NCI-H748 (cell line): ENCODE data around the gene MAP2K7.
A peak's percentile ranks its signal among the peaks of the same experiment; 100 is the strongest.

ENCODE experiments used
- DNase-seq: peaks from one replicate; lab custom pipeline; 2025; ENCODE audit not compliant: unreplicated experiment; lab: John Stamatoyannopoulos, UW

The MAP2K7 gene

DNA sequence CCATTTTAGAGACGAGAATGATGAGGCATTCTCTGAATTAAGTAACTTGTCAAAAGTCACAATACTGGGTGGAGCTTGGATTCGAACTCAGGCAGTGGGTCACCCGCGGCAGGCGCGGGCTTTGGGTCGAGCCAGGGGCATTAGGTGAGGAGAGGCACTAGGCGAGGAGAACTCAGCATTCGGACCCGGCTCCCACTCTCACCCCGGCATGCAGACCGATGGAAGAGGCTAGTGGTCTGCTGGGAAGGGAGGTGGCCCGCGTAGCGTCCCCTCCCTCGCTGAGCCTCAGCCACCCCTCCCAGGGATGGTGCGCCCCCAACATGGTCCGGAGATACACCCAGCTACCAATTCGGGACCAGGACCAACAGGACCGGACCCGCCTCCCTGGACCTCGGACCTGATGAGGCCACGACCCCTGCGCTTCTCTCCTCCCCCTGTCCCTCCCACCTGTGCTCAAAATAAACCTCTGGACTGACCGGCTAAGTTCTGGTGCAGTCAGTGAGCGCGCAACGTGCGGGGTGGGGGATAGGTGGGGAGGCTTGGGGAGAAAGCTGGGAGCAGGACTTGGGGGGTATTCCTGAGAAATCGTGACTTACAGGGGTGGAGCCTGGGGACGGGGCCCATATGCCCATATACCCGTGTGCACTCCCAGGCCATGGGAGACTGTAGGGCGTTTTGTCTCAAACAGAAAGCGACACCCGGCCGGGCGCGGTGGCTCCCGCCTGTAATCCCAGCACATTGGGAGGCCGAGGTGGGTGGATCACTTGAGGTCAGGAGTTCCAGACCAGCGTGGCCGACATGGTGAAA, 15.1 kb downstream of the MAP2K7 start:
- DNase-seq = no peak

DNA sequence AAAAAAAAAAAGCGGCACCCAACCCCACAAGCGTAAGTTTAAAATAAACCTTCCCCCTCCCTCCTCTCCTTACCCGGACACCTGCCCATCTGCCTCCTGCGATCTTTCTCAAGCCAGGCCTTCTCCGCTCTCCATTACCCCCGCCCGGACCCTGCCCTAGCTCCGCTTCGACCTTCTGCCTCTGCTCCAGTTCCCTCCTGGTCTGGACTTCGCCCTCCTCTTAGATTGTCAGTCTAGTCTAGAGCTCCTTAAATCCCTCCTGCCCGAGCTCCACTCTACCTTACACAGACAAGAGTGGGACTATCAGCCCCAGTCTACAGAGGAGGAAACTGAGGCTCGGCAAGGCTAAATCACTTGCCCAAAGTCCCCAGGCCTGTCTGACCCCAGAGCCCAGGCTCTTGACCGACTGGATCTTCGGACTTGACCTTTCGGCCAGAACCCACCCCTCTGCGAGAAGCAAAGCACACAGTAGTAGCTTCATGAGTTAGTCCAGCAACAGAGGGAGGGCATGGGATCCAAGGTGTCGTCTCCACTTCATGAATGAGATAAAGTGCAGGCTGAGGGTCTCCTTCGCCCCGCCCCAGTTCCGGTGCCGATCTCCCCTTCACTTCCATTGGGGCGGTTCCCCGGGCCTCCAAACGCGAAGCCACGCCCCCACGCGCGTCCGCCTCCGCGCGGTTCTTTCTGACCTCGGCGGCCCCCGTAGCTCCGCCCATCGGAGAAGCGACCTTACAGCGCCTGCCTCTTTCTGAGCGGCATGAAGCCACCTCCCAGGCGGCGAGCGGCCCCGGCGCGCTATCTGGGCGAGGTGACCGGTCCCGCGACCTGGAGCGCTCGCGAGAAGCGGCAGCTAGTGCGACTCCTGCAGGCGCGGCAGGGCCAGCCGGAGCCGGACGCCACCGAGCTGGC, 16.2 kb downstream of the MAP2K7 start, which contains the start of gene SNAPC2:
Gene SNAPC2 (plus strand): TSS at position 729 of the 909 bp plus-strand sequence. CDS start 29 bp downstream, at position 758.
- peak; percentile 90 for DNase-seq

DNA sequence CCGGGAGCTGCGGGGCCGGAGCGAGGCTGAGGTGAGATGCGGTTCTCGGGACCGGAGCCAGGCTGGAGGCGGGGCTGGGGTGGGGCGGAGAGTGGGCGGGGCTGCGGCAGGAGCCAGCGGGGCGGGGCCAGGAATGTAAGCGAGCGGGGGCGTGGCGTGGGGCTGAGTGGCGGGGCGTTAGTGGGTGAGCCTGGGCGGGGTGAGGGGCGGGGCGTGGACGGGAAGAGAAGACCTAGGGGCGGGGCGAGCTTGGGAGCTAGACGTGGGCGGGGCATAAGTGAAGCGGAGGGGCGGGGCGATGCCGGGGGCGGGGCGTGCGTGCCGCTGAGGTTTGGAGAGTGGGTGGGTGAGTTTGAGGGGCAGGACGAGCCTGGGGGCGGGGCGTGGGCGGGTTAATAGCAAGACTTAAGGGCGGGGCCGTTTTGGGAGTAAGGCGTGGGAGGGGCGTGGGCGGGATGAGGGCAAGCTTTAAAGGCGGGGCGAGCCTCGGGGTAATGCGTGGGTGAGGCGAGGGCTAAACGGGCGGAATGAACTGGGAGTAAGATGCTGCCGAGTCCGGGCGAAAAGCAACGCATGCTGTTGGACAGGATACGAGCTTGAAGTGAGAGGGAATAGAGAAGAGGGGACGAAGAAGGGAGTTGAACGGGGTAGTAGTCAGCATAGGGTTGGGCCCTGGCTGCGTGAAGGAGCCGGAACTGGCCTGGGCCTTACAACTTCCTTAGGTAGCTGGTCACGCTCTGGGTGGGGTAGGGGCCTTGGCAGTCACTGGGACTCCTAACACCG, 17.0 kb downstream of the MAP2K7 start:
- DNase-seq = peak; percentile 96

DNA sequence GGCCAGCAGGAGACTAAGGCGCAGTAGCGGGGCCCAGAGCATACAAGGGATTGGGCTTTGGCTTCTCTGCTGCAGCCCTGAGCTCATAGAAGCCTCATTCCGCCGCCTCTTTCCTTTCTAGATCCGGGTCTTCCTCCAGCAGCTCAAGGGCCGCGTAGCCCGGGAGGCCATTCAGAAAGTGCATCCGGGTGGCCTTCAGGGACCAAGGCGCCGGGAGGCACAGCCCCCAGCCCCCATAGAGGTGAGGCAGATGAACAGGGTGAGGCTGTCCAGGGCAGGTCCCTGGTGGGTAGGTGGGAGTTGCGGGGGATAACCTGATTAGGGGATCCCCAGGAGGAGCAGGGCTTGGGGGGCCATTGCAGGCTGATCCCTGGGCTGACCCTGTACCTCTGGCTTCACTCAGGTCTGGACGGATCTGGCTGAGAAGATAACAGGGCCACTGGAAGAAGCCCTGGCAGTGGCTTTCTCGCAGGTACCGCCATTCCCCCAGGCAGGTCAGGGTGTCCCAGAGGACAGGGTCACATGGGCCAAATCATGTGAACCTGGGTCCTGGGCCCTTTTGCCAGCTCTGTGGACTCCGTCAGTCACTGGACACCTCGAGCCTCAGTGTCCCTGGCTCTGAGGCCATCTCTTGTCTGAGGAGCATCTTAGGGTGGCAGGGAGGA, 17.8 kb downstream of the MAP2K7 start:
- DNase-seq = peak; percentile 35

DNA sequence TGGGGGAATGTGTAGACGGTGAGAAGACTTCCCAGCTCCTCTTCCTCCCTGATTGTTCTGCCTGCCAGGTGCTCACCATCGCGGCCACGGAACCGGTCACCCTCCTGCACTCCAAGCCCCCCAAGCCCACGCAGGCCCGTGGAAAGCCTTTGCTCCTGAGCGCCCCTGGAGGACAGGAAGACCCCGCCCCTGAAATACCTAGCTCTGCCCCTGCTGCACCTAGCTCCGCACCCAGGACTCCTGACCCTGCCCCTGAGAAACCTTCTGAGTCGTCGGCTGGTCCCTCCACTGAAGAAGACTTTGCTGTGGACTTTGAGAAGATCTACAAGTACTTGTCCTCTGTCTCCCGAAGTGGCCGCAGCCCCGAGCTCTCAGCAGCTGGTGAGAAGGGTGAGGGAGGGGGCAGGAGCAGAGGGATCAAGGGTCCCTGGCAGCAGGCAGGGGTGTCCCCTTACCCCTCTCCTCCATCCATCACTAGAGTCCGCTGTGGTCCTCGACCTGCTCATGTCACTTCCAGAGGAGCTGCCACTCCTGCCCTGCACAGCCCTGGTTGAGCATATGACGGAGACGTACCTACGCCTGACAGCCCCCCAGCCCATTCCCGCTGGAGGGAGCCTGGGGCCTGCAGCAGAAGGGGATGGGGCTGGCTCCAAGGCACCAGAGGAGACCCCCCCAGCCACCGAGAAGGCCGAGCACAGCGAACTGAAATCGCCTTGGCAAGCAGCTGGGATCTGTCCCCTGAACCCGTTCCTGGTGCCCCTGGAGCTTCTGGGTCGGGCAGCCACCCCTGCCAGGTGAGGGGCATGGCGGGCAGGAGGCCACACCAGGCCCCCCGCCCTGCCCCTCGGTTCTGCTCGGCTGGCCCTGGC, 18.5 kb downstream of the MAP2K7 start:
- DNase-seq = no peak

DNA sequence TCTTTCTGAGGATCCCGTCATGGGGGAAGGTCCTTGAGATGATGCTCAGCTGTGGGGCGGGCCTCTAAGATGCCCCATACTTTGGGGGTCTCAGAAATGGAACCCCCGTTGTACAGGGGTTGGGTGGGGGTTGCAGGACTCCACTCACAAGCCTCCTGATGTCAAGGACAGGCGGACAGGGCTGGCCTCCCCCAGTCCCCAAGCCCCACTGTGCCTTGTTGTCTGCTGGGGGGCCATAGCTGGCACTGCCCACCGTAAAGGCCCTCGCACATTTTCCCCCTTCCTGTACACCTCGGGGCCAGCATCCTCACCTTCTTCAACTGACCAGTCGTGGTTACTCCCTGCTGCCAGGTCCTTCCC, 19.1 kb downstream of the MAP2K7 start:
- no peak for DNase-seq

DNA sequence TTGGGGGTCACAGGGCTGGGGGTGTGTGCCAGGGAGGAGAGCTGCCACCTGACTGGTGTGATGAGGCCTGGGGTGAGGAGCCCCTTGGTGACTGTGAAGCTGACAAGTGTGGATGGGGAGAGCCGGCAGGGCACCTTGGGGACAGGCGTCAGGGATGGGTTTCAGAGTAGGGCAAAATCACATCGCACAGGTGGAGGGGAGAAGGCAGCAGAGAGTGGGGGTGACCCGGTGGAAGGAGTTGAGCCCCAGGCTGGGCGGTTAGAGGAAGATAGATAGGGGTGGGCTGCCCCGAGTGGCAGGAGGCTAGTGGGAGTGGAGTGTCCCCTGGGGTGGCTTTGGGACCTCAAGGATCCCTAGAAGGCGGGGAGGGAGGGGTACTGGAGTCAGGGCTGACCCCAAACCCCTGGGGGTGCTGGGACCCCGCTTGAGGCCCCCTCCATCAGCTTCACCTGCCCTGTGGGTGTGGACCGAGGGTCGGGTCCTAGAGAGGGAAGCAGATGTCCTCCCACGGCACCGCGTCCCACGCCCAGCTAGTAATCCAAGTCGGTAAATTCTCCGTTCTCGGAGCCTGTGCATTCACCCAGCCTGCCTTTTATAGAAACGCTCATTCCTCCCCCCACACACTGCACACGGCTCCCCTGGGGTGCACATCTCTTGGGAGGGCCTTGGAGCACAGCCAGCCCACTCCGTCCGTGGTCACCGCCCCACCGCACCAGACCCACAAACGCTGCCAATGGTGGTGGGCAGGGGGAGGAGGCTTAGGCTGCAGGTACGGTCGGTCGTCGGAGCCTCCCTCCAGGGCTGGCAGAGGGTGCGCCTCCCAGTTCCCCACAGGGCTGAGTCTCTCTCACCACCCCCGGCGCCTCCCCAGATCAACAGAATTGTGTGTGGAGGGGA, 19.9 kb downstream of the MAP2K7 start:
- DNase-seq = no peak

DNA sequence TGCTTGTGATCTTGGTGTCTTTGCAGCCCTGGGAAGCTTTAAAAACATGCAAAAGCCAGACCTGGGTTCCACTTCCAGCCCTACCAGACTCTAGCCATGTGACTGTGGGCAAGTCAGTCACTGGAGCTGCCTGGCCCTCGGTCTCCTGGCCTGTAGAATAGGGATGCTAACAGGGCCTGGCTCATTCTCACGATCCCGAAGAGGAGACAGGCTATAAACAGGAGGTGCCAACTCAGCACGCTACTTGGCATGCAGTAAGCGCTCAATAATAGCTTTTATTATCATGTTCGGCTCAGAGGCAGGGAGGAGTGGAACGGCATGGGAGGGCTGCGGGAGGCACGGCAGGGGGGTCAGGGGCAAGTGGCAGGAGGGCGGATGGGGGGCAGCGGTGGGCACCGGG, 20.6 kb downstream of the MAP2K7 start:
- no peak for DNase-seq

DNA sequence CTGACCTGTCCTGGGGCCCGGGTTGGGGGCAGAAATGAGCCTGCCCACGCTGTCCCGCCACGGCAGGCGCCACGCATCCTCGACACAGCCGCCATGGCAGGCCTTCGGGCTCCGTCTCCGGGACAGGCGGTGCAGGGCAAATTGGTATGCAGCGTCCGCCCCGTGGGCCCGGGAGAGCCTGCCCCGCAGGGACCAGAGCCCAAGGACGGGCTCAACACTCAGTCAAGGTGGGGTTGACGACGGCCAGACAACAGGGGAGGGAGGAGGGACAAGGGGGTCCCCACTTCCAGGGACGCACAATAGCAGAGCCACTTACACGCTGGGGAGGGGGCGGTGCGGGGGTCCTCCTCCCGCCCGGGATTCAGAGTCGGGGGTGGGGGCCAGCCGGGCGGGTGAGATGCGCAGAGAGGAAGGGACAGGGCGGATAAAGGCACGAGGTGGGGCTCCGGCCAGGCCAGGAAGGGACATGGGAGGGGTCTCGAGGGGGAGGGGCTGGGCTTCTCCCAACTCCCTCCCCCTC, 21.0 kb downstream of the MAP2K7 start:
- no peak for DNase-seq

DNA sequence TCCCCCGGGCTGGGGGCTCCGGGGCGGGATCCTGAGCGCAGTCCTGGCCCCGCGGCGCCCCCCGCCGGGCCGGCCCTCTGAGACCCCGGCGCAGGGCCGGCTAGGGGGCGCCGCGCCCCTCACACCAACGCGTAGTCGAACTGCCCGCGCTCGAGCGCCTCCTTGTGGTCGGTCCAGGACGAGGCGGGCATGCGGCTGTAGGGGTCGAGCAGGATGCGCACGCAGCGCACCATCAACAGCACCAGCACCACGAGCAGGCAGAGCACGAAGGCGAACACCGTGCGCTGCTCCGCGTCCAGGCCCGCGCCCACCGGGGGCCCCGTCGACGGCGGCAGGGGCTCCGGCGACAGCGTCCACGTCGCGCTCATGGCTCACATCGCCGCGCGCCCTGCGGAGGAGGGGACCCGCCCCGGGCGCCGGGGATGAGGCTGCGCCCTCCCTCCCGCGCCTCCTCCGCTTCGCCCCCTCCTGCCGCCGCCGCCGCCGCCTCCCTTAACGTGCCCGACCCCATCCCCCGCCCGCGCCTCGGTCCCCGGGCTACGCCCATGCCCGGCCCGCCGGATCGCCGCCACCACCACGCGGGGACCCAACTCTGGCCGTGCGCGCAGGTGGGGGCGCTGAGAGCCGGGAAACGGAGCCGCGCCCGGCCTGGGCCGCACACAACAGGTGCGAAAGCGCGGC, 21.6 kb downstream of the MAP2K7 start:
- DNase-seq = peak; percentile 77

DNA sequence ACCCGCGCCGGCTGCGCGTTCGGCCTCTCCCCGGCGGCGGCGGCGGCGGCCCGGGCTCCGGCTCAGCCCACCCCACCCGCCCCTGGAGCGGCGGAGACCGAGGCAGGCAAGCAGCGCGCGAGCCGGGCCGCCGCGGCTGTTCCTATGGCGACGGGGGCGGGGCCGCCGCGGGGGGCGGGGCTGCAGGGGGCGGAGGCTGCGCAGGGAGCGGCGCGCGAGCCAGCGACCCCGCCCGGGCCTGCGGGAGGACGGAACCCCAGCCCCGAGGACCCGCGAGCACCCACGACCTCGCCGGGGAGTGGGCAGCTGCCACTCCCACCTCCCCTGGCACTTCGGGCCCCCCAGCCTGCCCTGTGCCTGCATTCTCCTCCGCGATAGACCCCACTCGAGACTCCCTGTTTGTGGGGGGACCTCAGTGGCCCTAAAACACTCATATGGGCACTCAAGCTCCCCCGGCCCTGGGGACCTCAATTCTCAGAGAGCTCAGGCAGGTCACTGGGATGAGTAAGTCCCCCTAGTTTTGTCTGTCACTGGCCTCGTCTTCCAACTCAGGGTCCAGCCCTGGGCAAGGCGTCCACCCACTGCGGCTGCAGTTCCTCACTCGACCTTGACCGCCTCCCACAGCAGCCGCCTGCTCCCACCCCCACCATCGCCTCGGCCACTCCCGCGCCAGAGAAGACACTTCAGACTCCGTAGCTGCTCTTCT, 22.5 kb downstream of the MAP2K7 start, which contains the start of gene CTXN1:
Gene CTXN1 (minus strand): TSS at position 115 of the 706 bp plus-strand sequence. CDS start 597 bp downstream, outside the sequence.
- DNase-seq = peak; percentile 64

DNA sequence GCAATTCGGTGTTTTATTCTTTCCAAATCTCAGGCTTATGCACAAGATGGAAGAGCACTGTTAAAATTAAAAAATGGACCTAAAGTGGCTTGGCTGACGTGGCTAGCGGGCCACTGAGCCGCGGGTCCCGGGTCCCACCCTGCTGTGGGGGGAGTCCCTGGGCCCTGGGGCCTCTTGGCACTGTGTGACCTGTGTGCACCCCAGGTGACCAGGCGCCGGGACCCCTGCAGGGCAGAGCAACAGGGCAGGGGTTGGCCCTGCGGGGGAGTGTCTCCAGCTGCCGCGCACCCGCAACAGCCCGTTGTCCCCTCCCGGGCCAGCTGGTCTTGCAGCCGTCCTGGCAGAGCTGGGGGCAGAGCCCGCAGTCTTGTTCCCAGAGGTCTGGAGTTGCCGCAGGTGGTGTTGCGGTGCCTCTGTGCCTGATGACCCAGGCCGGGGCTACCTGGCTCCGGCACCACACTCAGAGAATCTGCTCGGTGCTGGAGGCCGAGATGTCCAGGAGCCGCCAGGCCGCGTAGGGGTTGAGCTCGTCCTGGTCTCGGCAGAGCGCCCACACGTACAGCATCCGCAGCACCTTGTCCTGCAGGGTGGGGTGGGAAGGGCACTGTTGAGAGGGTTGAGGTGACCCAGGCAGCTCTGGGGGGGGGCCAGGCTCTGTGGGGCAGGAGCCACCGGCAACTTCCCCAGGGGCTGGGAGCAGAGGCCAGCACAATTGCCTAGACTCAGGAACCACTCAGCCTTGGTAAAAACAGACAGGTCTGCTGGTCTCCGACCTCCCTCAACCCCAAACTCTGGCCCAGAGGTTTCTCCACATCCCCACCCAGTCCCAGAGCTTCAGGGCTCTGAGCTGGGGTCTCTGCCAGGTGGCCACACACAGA, 23.3 kb downstream of the MAP2K7 start:
- no peak for DNase-seq

DNA sequence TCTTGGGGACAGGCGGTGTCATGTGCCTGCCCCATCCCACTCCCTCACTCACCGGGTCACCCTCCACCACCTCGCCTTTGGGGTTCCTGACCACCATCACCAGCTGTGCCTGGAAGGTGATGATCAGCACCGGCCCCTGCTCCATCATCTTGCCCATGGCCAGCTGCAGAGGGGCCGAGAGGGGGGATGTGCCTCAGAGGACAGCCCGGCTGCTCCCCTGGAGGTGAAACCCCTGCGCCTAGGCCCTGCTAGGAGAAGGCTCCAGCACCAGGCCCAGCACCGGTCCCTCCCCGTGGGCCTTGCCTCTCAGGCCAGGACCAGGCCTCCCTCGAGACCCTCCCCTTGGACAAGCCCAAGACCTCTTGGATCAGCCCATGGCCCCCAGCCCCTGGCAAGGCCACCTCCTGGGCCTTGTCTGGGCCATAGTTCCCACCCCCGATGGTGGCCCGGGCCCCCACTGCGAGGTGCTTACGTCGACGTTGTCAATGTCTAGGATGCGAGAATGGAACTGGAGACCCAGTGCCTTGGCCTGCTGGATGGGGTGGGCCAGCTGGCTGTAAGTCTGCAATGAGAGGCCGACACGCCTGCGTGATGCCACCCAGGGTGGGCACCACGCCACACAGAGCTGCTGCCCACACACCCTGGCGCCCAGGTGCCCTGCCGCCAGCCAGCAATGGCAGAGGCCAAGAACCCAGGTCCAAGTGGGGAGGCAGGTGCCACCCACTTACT, 24.1 kb downstream of the MAP2K7 start:
- no peak for DNase-seq

DNA sequence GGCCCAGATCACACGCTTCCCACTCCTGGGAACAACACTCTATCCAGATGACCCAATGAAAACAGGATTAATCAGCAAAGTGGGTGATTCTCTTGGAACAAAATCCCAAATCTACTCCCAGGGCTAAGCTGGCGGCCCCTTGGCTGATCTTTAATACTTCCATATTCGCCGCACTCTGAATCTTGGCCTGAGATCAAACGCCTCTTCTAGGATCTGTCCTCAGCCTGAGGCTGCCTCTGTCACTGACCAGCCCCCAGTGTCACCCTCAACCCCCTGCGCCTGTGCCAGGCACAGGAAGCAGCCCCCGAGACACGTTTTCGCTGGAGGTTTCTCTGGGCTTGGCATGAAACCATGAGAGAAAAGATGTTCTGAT, 24.6 kb downstream of the MAP2K7 start:
- no peak for DNase-seq
